GM19372 (cell line): ENCODE measurements around the gene UVSSA.
"Not testable (repeated sequence)": the region's sequence is repeated elsewhere in the genome, so short reads cannot be mapped to it uniquely, and the experiment has no call there.

ENCODE experiments used
- ATAC-seq: cut with Tn5 transposase; IDR thresholded peaks from one replicate; pipeline ENCODE4 v1.9.1; 2021; ENCODE audit warnings: mild to moderate bottlenecking, low read depth, moderate library complexity; ENCODE audit not compliant: unreplicated experiment

UVSSA gene

GRCh38 chr4:1362046-1362445 is 15.0 kb downstream of the UVSSA start:
- ATAC-seq = no peak

DNA sequence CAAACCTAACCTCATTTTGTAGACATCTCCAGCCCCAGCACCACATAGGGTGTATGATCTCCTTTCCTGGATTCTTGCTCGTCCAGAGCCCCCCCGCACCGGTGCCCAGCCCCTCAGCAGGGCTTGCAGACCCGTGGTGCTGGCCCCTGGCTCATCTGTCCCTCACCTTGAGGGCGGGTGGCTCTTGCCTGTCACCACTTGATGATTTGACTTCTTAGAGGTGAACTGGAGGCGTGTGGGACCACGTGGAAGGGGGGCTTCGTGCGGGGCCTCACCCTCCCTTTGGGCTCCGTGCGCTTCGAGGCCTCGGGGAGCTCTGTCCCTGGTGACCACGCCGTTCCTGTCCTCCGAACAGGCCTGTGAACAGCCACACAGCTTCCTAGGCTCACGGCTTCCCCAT is 15.5 kb downstream of the UVSSA start:
- no peak for ATAC-seq

GRCh38 chr4:1363513-1363912 is 16.5 kb downstream of the UVSSA start:
- ATAC-seq = no peak

DNA sequence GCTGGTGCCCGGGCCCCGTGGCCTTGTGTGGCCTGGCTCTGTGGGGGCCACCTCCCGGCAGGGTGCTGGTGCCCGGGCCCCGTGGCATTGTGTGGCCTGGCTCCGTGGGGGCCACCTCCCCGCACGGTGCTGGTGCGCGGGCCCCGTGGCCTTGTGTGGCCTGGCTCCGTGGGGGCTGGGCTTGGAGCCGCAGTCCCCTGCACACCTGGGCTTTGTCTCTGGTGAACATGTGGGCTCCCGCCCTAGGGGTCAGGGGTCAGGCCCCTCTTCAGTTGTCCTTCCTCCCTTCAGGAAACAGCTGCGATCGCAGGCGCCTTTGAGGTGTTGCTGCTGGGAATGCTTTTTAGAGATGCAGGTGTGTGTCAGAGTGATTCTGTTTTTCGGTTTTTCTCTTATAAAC is 17.2 kb downstream of the UVSSA start:
- no peak for ATAC-seq

DNA sequence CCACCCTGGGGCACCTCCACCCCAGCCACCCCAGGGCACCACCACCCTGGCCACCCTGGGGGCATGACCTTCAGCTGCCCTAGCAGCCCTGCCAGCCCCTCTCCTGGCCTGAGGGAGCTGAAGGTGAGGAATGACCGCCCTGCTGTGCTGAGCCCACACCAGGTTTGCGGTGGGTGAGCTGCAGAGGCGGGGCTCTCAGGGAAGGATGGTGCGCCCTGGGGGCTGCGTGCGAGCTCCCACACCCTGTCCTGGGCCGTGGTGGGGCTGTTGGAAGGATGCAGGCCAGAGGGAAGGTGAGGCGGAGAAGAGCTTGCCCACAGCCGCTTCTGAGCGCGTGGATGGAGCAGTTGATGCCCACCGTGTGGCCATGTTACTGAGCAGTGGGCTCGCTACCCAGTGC is 17.7 kb downstream of the UVSSA start:
- no peak for ATAC-seq

- ATAC-seq = no peak
Measured at GRCh38 chr4:1365271-1366178, 18.5 kb downstream of the UVSSA start.

DNA sequence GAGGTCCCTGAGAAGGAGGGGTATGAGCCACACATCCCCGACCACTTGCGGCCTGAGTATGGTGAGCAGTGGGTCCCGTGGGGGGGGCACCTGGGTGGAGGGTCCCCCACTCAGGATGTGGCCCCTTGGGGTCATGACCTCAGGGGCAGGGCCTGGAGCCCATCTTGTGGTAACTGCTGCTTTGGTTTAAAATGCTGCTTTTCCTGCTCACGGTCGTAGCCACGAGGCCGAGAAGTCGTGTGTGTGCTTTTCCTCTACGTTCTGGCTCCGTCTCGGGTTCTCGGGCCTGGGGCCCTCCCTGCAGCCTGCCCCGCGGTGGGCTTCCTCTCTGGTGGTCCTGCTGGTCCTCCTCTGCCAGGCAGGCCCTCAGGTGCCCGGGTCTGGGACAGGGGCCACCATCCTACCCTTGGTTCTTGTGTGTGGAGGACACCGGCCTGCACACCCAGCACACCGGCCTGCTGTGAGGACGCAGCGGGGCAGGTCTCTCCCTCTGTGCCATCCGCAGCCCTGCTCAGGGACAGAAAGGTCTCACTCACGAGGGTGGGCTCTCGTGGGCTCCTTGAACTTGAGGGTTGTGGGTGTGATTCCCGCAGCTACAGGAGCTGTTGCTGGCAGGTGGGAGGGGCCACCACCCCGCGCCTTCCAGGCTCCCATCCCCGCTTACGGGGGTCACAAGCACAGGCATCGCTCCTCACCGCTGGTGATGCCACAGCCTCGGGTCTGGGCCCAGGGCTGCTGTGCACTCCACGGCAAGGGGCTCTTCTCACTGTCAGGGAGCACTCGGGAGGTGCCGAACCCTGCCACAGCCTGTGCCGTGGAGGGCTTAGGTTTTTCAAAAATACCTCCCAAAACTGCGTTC is 19.6 kb downstream of the UVSSA start:
- ATAC-seq = no peak

DNA sequence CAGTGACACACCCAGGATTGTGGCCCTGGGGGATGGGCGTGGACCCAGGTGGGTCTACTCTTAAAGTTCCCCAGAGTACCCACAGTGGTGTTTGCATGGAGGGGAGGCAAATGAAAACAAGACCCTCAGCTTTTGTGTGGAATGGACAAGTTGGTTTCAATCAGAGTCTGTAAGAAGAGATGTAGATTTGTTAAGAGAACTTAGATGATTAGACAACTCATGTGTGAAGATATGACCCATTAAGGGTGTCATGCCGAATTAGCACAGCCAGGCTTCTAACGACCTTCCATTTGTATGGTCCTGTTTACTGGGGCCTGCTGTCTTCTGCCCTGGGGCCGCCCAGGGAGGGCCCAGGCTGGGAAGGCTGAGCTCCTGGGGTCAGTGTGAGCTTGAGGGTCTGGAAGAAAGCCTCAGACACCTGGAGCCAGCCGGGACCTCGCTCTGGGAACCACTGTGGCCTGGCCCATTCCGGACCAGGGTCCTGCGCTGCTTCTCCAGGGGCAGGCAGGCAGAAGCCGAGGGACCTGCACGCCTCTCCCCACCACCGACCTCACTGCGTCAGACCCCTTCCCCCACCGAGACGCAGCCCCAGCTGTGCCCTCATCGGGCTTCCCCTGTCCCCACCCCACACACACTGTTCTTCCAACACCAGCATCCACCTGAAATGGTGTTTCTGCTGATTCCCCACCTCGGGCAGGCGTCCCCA is 20.4 kb downstream of the UVSSA start:
- no peak for ATAC-seq

DNA sequence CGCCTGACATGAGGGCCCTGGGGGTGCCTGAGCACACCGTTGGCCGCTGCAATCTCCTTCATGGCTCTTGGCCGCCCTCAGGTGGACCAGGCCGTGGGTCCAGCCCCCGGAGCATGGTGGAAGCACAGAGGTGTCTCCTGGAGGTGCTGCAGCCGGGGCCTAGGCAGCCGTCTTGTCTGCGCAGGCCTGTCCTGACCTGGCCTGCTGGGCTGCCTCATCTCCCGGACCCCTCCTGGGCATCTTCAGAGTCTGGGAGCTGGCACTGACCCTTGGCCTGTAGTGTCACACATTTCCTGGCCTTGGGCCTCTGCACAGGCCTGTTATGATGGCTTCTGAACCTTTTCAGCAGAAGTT is 20.9 kb downstream of the UVSSA start:
- no peak for ATAC-seq

GRCh38 chr4:1368421-1369090 is 21.5 kb downstream of the UVSSA start:
- no peak for ATAC-seq

DNA sequence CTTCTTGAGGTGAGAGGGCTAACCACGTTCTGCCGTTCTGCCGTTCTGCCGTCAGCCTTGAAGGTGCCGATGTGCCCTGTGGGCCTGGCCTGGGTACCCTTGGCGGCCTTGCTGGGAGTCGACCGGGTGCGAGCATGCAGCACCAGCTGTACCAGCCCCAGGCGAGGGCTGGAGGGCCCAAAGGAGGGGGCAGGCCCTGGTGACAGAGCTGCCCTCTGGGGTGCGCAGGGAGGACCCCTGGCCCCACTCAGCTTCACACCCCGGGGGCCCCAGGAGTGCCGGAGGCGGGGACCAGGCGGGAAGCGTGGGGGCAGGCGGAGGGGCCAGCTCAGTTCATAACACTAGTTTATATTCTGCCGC is 22.1 kb downstream of the UVSSA start:
- no peak for ATAC-seq

DNA sequence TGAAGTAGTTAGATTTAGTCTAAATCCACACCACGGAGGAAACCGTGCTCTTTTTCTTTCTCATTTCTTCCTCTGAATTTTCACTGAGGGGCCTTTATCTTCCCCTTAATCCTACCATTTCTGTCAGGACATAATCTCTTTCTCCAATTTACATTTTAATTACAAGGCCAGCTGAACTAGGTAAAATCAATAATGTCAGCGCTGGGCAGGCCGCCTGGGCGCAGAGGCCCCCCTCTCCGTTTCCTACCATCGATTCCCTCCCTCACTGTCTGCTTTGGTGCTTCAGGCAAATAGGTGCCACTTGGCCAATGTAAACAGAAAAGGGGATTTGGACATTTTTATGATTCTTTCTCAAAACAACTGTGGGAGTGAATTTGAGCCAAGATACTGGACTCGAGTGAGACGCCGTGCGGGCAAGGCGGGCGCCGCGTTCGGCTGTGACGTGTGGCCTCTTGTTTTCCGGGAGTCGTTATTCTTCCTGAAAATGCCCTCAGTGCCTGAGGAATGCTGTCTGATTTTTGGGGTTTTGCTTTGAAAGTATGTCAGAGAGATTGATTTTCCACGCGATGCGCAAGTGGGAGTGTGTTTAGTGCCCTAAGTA is 22.6 kb downstream of the UVSSA start:
- ATAC-seq = no peak

DNA sequence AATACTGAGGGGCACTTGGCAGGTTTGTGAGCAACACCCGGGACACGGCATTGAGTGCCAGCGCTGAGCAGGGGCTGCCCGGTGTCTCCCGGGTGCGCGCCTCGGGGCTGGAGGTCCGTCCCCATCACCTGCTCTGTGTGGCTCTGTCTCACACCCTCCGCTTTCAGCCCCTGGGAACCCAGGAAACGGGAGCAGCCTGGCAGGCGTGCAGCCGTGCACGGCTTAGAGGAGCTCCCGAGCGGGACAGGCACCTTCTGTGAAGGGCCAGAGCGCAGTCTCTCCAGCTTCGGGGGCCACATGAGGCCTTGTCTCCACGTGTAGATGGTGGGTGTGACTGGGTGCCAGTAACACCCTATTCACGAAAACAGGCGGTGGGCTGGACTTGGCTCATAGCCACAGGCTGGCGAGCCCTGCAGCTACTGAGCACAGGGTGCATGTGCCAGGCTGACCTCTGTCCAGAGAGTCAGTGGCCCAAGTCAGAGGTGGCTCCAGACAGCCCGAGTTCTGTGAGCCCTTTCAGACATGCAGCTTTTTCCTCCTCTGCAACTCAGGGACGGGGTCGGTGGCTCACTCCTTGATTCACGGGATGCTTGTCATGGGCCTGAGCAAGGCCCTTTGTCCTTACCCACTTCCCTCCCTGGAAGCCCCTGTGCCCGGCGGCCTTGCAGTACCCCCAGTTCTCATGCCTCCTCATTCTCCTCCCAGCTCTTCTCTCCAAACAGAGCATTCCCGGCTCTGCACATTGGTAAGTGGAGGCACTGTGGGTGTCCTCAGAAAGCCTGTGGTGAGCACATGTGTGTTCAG is 23.5 kb downstream of the UVSSA start:
- ATAC-seq = no peak

- ATAC-seq = no peak
Measured at GRCh38 chr4:1371176-1372165, 24.5 kb downstream of the UVSSA start.

- not testable (repeated sequence) for ATAC-seq
Measured at GRCh38 chr4:1372576-1372975, 25.6 kb downstream of the UVSSA start.

- ATAC-seq = no peak
Measured at GRCh38 chr4:1373892-1374705, 27.1 kb downstream of the UVSSA start.

DNA sequence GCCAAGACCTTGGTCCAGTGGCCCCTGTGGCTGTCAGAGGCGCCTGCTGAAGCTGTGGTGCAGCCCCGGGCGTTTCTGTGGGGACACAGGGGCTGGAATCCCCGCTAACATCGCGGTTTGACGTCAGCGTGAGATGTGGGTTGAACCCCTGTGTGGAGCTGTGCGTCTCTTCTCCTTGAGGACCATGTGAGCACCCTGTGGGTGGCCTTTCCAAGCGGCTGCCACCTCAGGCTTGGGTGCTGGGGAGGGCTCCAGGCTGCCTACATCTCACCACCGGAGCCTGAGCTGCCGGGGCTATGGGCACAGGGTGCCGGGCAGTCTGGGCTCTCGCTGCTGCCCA is 27.7 kb downstream of the UVSSA start:
- ATAC-seq = no peak
